OCI-LY1 (cell line): ENCODE data around the gene NSUN2.

ENCODE experiments used
- H2AFZ ChIP-seq: fragments of 200-600 bp; sonication (generic), shearing (Covaris generic); 2 replicates; pipeline ENCODE4 v1.6.0; 2014; ENCODE audit warnings: antibody characterized with exemption, mild to moderate bottlenecking, low read length
- H3F3A ChIP-seq: fragments of 200-600 bp; sonication (generic), shearing (Covaris generic); 2 replicates; pipeline ENCODE4 v1.6.0; 2014; ENCODE audit warnings: mild to moderate bottlenecking, antibody characterized with exemption, low read length, moderate library complexity; ENCODE audit not compliant: insufficient read depth
- H3K27ac ChIP-seq: fragments of 200-600 bp; sonication (generic); 2 replicates; pipeline ENCODE4 v1.5.1; 2014; ENCODE audit warnings: low read length, mixed run types, mild to moderate bottlenecking, low read depth; ENCODE audit not compliant: poor library complexity, severe bottlenecking
- H3K27me3 ChIP-seq: fragments of 200-600 bp; sonication (generic); 2 replicates; pipeline ENCODE4 v1.6.0; 2014; ENCODE audit warnings: antibody characterized with exemption, mild to moderate bottlenecking, low read length, moderate library complexity; ENCODE audit not compliant: insufficient read depth
- H3K36me3 ChIP-seq: fragments of 200-600 bp; sonication (generic); 2 replicates; pipeline ENCODE4 v1.6.1; 2014; ENCODE audit warnings: mild to moderate bottlenecking, antibody characterized with exemption, low read length, moderate library complexity, mixed read lengths; ENCODE audit not compliant: insufficient read depth
- H3K4me1 ChIP-seq: fragments of 200-600 bp; sonication (generic); 2 replicates; pipeline ENCODE4 v1.5.1; 2014; ENCODE audit warnings: mild to moderate bottlenecking, low read length, moderate library complexity; ENCODE audit not compliant: insufficient read depth, severe bottlenecking
- H3K4me2 ChIP-seq: fragments of 200-600 bp; sonication (generic), shearing (Covaris generic); 2 replicates; pipeline ENCODE4 v1.6.1; 2014; ENCODE audit warnings: low read length
- H3K4me3 ChIP-seq: fragments of 200-600 bp; sonication (generic); 2 replicates; pipeline ENCODE4 v1.5.1; 2014; ENCODE audit warnings: low read length, low read depth, mild to moderate bottlenecking, mixed read lengths; ENCODE audit not compliant: poor library complexity, severe bottlenecking
- H3K79me2 ChIP-seq: fragments of 200-600 bp; shearing (Covaris generic); 2 replicates; pipeline ENCODE4 v1.6.1; 2016; ENCODE audit warnings: mixed run types, low read length, mixed read lengths; ENCODE audit not compliant: insufficient read depth
- H3K9ac ChIP-seq: fragments of 200-600 bp; sonication (generic), shearing (Covaris generic); 2 replicates; pipeline ENCODE4 v1.6.1; 2014; ENCODE audit warnings: mild to moderate bottlenecking, low read length, mixed read lengths
- H3K9me2 ChIP-seq: fragments of 200-600 bp; sonication (generic), shearing (Covaris generic); 2 replicates; pipeline ENCODE4 v1.6.1; 2014; ENCODE audit warnings: low read depth, mild to moderate bottlenecking, low read length, mixed read lengths
- H3K9me3 ChIP-seq: fragments of 200-600 bp; shearing (Covaris generic); 2 replicates; pipeline ENCODE4 v1.6.1; 2014; ENCODE audit warnings: low read length, mixed read lengths
- H4K20me1 ChIP-seq: fragments of 200-600 bp; sonication (generic), shearing (Covaris generic); 2 replicates; pipeline ENCODE4 v1.6.0; 2016; ENCODE audit warnings: mild to moderate bottlenecking, low read length; ENCODE audit not compliant: insufficient read depth
- EZH2 ChIP-seq: fragments of 200-600 bp; sonication (generic), shearing (Covaris generic); IDR thresholded peaks from 2 replicates; pipeline ENCODE4 v1.8.0; 2017; ENCODE audit warnings: borderline replicate concordance, mixed run types, mild to moderate bottlenecking, antibody characterized with exemption, low read length, moderate library complexity, mixed read lengths
- TF ChIP-seq, protein P1 (sequence below): fragments of 200-600 bp; sonication (generic), shearing (Covaris generic); IDR thresholded peaks from 2 replicates; pipeline ENCODE4 v1.5.1; 2017; ENCODE audit warnings: mild to moderate bottlenecking, antibody characterized with exemption, low read length, moderate library complexity, mixed read lengths

Gene NSUN2

GRCh38 chr5:6550628-6551027, 82.2 kb downstream of the NSUN2 start:
- H3K79me2 ChIP-seq = no peaks in the 10 kb centered on the region
- H3K4me1 ChIP-seq = no peaks in the 10 kb centered on the region
- no peaks in the 10 kb centered on the region for H3F3A ChIP-seq
- no peaks in the 10 kb centered on the region for H3K9me2 ChIP-seq
- TF ChIP-seq, protein P1, sequence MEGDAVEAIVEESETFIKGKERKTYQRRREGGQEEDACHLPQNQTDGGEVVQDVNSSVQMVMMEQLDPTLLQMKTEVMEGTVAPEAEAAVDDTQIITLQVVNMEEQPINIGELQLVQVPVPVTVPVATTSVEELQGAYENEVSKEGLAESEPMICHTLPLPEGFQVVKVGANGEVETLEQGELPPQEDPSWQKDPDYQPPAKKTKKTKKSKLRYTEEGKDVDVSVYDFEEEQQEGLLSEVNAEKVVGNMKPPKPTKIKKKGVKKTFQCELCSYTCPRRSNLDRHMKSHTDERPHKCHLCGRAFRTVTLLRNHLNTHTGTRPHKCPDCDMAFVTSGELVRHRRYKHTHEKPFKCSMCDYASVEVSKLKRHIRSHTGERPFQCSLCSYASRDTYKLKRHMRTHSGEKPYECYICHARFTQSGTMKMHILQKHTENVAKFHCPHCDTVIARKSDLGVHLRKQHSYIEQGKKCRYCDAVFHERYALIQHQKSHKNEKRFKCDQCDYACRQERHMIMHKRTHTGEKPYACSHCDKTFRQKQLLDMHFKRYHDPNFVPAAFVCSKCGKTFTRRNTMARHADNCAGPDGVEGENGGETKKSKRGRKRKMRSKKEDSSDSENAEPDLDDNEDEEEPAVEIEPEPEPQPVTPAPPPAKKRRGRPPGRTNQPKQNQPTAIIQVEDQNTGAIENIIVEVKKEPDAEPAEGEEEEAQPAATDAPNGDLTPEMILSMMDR = no peak
- no peak for TF ChIP-seq EZH2
- no peaks in the 10 kb centered on the region for H3K36me3 ChIP-seq
- H3K9me3 ChIP-seq = no peaks in the 10 kb centered on the region
- H3K4me2 ChIP-seq = no peak overlapping the region
- H2AFZ ChIP-seq = no peak overlapping the region
- no peaks in the 10 kb centered on the region for H3K27me3 ChIP-seq
- H3K4me3 ChIP-seq = no peak overlapping the region
- H3K9ac ChIP-seq = no peak overlapping the region
- H4K20me1 ChIP-seq = no peaks in the 10 kb centered on the region
- no peak overlapping the region for H3K27ac ChIP-seq
